ENCODE data around the gene GAA. TPM values are rescaled to one million over a fixed set of nuclear protein-coding genes. Genes with fewer than 3 reads are reported as not detected.

Gene GAA
- total RNA-seq, 2 experiments from 2014 or later: 41.9 to 48.9 TPM

DNA sequence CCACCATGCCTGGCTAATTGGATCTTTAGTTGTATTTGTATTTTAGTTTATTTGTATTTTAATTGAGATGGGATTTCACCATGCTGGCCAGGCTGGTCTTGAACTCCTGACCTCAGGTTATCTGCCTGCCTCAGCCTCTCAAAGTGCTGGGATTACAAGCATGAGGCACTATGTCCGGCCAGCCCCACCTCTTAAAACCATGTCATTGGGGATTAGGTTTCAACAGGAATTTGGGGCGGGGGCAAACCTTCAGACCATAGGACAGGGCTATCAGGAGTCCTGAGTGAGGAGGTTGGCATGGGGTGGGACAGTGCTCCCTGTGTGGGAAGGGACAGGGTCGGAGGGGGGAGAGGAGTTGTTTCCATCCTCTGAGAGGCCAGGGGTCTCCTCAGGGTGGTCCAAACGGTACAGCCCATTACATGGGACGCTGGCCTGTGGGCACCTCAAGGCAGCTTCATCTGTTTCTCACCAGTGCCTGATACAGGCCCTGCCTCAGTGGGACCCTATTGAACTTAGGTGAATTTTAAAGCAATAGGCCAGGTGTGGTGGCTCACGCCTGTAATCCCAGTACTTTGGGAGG, 21.6 kb downstream of the GAA start:
- Mint-ChIP-seq H3K9me3 (no peaks in the 10 kb centered on the region), H3K27ac (no peak overlapping the region), H3K4me1 (no peaks in the 10 kb centered on the region), H3K4me3 (no peak overlapping the region), H3K36me3 (no peaks in the 10 kb centered on the region), H3K27me3 (peaks cover 7% of the 10 kb centered on the region)
- no peak for ATAC-seq (ENCODE audit: low read depth)
- no peak for DNase-seq
- POLR2A ChIA-PET: no interaction called here

DNA sequence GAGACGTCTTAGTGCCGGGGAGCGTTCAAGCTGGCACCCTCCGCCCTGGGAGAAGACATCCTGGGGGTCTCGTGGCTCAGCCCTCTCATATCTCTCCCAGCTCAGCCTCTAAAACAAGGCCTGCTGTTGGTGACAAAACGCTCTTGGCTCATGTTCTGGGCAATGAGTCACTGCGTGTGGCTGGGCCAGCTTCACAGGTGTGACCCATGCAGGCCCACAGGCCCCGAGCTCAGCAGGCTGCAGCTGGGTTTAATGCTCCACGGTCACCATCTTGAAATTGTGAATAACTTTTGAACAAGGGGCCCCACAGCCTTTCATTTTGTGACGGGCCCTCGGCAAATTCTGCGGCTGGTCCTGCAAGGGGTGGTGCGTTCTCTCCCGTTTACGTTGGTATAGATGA, 22.4 kb downstream of the GAA start:
- H3K9me3 Mint-ChIP-seq: no peaks in the 10 kb centered on the region
- DNase-seq (no peak), ATAC-seq (ENCODE audit: low read depth) (no peak)
- no peaks in the 10 kb centered on the region for H3K4me1 Mint-ChIP-seq
- H3K27me3 Mint-ChIP-seq: peaks cover 15% of the 10 kb centered on the region
- no peak overlapping the region for H3K4me3 Mint-ChIP-seq
- H3K27ac Mint-ChIP-seq: no peak overlapping the region
- no peaks in the 10 kb centered on the region for H3K36me3 Mint-ChIP-seq
- POLR2A ChIA-PET: no interaction called here

DNA sequence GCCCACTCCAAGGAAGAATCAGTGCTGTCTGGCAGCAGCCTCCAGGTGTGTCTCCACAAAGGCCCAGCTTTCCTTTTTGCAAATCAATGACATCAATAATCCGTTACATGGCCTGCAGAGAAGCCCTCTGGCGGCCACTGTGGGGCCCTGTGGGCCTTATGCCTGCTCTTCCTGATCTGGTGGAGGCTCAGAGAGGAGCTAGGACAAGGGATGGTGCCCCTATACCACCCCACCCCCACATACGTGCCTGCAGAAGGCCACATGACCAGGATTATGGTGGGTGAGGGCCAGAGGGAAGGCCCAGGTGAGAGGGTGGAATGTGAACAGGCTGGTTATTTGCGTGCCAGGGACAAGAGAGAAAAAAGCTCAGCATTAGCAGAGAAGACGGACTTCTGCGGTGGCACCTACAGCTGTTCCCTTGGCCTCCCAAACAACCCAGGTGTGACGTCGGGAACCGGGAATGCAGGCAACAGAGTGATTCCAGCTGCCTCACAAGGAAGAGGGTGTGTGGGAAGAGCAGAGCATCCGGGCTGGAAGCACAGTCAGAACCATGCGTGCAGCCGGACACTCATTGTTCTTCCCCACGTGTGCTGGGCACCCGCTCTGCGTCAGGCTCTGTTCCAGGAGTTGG, 23.1 kb downstream of the GAA start:
- no peaks in the 10 kb centered on the region for H3K36me3 Mint-ChIP-seq
- POLR2A ChIA-PET: no interaction called here
- H3K9me3 Mint-ChIP-seq: no peaks in the 10 kb centered on the region
- no peak overlapping the region for H3K4me3 Mint-ChIP-seq
- ATAC-seq (ENCODE audit: low read depth) (no peak), DNase-seq (no peak)
- peaks cover 16% of the 10 kb centered on the region for H3K27me3 Mint-ChIP-seq
- no peak overlapping the region for H3K27ac Mint-ChIP-seq
- peaks cover 2% of the 10 kb centered on the region for H3K4me1 Mint-ChIP-seq

DNA sequence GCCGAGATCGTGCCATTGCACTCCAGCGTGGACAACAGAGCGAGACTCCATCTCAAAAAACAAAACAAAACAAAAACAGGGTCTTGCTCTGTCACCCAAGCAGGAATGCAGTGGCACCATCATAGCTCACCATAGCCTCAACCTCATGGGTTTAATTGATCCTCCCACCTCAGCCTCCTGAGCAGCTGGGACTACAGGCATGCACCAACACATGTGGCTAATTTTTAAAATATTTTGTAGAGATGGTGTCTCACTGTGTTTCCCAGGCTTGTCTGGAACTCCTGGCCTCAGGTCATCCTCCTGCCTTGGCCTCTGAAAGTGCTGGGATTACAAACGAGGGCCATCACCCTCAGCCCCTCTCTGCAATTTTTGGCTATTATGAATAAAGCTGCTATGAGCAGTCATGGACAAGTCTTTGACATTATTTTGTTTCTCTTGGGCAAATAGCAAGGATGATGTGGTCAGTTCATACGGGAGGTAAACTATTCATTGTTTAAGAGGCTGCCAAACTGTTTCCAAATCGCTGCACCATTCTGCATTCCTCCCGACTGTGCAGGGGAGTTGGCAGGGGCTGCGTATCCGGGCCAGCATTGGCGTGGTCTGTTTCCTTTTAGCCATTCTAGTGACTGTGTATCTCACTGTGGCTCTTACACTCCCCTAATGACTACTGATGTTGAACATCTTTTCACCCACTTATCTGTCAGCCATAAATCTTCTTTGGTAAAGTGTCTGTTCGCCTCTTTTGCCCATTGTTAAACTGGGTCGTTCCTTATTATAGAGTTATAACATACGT, 24.5 kb downstream of the GAA start:
- no peak for ATAC-seq (ENCODE audit: low read depth)
- no peak for DNase-seq
- H3K36me3 Mint-ChIP-seq: no peaks in the 10 kb centered on the region
- H3K27ac Mint-ChIP-seq: no peak overlapping the region
- peaks cover 2% of the 10 kb centered on the region for H3K4me1 Mint-ChIP-seq
- POLR2A ChIA-PET: no interaction called here
- H3K4me3 Mint-ChIP-seq: no peak overlapping the region
- peaks cover 17% of the 10 kb centered on the region for H3K27me3 Mint-ChIP-seq
- no peaks in the 10 kb centered on the region for H3K9me3 Mint-ChIP-seq

DNA sequence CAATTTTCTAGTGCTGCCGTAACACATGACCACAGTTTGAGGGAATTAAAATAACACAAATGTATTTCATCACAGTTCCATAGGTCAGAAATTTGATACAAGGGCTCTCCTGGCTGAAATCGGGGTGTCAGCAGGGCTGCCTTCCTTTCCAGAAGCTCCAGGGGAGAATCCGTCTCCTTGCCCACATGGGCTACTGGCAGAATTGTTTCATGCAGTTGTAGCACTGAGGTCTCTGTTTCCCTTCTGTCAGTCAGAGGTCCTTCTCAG, 25.0 kb downstream of the GAA start:
- Mint-ChIP-seq H3K9me3 (no peaks in the 10 kb centered on the region), H3K36me3 (no peaks in the 10 kb centered on the region), H3K4me1 (peaks cover 2% of the 10 kb centered on the region), H3K27me3 (peaks cover 17% of the 10 kb centered on the region), H3K27ac (no peak overlapping the region), H3K4me3 (no peak overlapping the region)
- no peak for ATAC-seq (ENCODE audit: low read depth)
- no peak for DNase-seq
- POLR2A ChIA-PET: no interaction called here

DNA sequence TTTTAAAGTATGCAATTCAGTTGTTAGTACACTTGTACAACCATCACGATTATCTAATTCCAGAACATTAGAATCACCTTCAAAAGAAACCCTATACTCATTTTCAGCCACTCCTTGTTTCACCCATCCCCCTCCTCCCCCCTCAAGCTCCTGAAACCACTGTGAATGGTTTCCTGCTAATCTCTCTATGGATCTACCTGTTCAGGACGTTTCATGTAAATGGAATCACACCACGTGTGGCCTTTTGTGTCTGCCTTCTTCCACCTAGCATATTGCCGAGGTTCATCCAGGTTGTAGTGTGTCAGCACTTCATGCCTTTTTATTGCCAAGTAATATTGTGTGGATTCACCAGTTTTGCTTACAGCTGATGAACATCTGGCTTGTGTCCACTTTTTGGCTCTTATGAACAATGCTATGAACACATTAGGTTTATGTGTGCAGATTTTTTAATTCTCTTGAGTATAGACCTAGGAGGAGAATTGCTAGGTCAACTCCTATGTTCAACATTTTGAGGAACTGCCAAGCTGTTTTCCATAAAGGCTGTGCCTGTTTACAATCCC, 27.7 kb downstream of the GAA start:
- Mint-ChIP-seq H3K36me3 (peaks cover 4% of the 10 kb centered on the region), H3K27me3 (peaks cover 17% of the 10 kb centered on the region), H3K4me1 (peaks cover 2% of the 10 kb centered on the region), H3K9me3 (no peaks in the 10 kb centered on the region), H3K27ac (no peak overlapping the region), H3K4me3 (no peak overlapping the region)
- POLR2A ChIA-PET: interaction anchor here (1.3 kb wide), 1 partner anchor 28 kb away, joined by 3 read pairs; the partner anchor contains the start of gene GAA
- DNase-seq: no peak
- no peak for ATAC-seq (ENCODE audit: low read depth)

DNA sequence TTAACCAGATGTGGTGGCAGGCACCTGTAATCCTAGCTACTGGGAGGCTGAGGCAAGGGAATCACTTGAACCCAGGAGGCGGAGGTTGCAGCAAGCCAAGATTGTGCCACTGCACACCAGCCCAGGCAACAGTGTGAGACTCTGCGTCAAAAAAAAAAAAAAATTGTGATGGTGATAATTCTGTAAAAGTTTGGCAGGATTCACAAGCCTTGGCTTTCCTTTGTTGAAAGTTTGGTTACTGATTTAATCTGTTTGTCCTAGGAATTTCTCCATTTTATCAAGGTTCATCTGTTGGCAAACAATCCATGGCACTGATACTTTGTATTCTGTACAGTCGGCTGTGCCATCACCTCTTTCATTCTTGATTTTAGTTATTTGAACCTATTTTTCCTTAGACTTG, 29.6 kb downstream of the GAA start:
- no peak for DNase-seq
- POLR2A ChIA-PET: no interaction called here
- no peak for ATAC-seq (ENCODE audit: low read depth)
- H3K27ac Mint-ChIP-seq: no peak overlapping the region
- H3K27me3 Mint-ChIP-seq: peaks cover 17% of the 10 kb centered on the region
- H3K36me3 Mint-ChIP-seq: peaks cover 17% of the 10 kb centered on the region
- H3K4me3 Mint-ChIP-seq: no peak overlapping the region
- H3K4me1 Mint-ChIP-seq: peaks cover 2% of the 10 kb centered on the region
- H3K9me3 Mint-ChIP-seq: no peaks in the 10 kb centered on the region

DNA sequence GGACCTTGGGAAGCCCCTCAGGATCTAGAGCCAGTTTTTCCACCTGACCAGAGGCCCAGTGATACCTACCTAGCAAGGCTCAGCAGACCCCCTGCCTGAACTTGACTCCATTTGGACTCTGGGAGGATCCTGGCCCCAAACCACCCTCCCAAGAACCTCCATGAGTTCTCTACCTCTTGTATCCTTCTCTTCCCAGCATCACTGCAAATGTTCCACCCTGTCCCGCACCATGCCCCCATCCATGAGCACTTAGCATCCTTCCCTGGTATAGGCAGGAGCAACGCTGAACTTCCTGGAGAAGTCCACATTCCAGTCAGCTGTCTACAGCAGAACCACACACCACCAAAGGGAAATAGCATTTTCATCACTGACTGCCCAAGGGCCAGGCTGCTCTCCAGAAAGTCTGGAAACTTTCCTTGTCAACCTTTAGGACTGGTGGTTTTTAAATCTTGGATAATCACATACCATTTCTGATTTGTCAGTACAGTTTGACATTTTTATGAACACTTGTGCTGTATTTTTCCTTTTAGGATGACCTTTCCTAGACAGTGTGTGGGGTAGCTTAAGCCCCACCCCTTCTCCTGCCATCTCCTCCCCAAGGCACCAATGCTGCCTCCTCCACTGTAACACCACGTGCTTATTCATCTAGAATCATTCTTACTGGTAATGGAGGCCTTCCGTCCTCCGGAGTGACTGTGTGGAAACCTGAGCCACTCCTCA, 31.7 kb downstream of the GAA start:
- Mint-ChIP-seq H3K36me3 (peaks cover 34% of the 10 kb centered on the region), H3K27me3 (peaks cover 10% of the 10 kb centered on the region), H3K27ac (no peak overlapping the region), H3K4me3 (no peak overlapping the region), H3K4me1 (peaks cover 2% of the 10 kb centered on the region), H3K9me3 (no peaks in the 10 kb centered on the region)
- POLR2A ChIA-PET: no interaction called here
- DNase-seq (no peak), ATAC-seq (ENCODE audit: low read depth) (no peak)

DNA sequence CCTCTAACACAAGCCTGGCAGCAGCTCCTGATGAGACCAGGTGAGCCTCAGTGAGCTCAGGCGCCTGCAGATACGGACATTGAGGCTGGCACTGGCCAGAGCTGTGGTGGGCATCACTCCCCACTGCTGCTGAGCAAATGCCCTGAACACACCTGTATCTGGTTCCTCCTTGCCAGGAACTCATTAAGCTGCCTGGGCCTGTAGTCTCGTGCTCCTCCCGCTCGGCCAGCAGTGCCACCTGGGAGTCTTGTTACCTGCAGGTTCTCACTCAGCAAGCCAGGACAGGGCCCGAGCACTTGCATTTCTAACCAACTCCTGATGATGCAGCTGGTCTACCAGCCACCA, 32.2 kb downstream of the GAA start:
- peaks cover 2% of the 10 kb centered on the region for H3K4me1 Mint-ChIP-seq
- no peak for DNase-seq
- peaks cover 4% of the 10 kb centered on the region for H3K27me3 Mint-ChIP-seq
- ATAC-seq (ENCODE audit: low read depth): no peak
- POLR2A ChIA-PET: no interaction called here
- no peak overlapping the region for H3K27ac Mint-ChIP-seq
- H3K4me3 Mint-ChIP-seq: no peak overlapping the region
- H3K9me3 Mint-ChIP-seq: no peaks in the 10 kb centered on the region
- H3K36me3 Mint-ChIP-seq: peaks cover 37% of the 10 kb centered on the region

DNA sequence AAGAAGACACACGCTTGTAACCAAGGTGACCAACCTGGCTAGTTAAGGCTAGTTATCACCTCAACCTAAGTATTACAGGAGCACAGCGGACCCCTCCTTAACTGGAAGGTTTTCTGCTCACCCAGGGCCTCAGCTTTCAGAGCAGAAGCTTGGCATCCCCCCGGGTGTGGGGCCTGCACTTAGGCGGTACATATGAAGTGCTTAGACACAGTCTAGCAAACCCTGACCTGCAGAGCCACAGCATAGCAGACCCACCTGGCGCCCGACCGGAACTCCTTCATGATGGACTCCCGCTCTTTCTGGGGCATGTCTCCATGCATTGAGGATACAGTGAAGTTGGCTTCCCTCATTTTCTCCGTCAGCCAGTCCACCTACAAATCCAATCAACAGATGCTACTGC, 35.8 kb downstream of the GAA start:
- no peak for ATAC-seq (ENCODE audit: low read depth)
- DNase-seq: no peak

DNA sequence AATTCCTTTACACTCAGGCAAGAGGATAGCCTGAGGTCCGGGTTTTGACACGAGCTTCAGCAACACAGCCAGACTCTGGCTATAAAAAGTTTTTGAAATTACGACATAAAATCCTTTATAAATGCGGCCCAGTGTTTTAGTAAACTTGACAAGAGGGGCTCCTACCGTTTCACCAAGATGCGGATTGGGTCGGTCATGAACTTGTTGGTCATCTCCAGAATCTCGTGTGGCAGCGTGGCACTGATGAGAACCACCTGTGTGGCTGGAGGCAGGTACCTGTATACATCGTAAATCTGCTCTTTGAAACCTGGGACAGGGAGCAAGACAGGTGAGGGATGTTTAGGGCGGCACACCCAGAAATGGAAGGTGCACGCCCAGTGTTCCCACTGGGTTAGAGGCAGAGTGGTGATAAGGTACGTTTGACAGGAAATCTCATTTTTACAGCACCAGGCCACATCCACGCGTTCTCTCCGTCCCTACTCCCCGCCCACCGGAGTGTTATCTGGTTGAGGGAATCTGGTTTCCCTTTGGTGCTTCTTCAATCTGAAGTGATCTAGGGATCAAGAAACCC, 37.6 kb downstream of the GAA start:
- H3K4me1 Mint-ChIP-seq: peaks cover 4% of the 10 kb centered on the region
- ATAC-seq (ENCODE audit: low read depth) (no peak), DNase-seq (no peak)
- peaks cover 48% of the 10 kb centered on the region for H3K36me3 Mint-ChIP-seq
- POLR2A ChIA-PET: interaction anchor here (1.4 kb wide), 1 partner anchor 37 kb away, joined by 3 read pairs; the partner anchor contains the start of gene GAA
- H3K27ac Mint-ChIP-seq: no peak overlapping the region
- no peaks in the 10 kb centered on the region for H3K27me3 Mint-ChIP-seq
- no peaks in the 10 kb centered on the region for H3K9me3 Mint-ChIP-seq
- H3K4me3 Mint-ChIP-seq: no peak overlapping the region

More for the DNA sequence above, 35.8 kb downstream of the GAA start:
- Mint-ChIP-seq H3K9me3 (no peaks in the 10 kb centered on the region), H3K4me1 (peaks cover 2% of the 10 kb centered on the region), H3K27me3 (no peaks in the 10 kb centered on the region), H3K36me3 (peaks cover 50% of the 10 kb centered on the region), H3K27ac (no peak overlapping the region), H3K4me3 (no peak overlapping the region)
- POLR2A ChIA-PET: interaction anchor here (2.2 kb wide), 1 partner anchor 9 kb away, joined by 6 read pairs; no protein-coding TSS in a partner anchor

DNA sequence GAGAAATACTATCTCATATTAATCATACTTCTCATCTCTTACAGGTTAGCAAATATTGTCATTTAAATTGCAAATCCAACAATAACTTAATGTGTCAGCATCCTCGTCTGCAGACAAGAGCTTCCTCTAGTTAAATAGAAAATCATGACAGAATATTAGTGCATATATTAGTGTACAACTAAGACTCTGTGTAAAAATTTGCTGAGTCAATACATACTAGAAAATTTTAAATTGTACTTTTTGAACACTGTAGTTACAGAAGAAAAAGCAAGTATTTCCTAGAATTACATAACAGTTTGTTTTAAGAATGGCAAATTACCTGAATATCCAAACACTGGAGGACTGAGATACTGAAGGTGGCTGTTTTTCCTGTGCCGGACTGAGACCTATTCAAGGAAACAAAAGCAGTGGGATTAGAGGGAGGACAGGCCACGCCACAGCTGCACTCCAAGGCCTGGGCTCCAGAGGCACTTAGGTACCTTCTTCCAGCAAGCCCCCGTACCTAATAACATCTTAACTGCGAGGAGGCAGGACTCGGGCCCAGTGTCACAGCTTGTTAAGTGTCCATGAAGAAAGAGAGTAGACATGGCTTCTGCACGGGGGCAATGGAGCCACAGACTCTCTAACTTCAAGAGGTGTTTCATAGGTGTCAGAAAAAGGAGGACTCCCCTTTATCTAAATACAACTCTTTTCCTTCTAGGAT, 40.2 kb downstream of the GAA start:
- Mint-ChIP-seq H3K27ac (peak overlapping the region; percentile 42), H3K9me3 (no peaks in the 10 kb centered on the region), H3K36me3 (peaks cover 40% of the 10 kb centered on the region), H3K27me3 (no peaks in the 10 kb centered on the region), H3K4me3 (no peak overlapping the region), H3K4me1 (peaks cover 19% of the 10 kb centered on the region)
- POLR2A ChIA-PET: interaction anchor here (2.9 kb wide), 1 partner anchor 40 kb away, joined by 16 read pairs; the partner anchor contains the start of gene GAA
- ATAC-seq (ENCODE audit: low read depth): no peak
- peak; percentile 21 for DNase-seq

DNA sequence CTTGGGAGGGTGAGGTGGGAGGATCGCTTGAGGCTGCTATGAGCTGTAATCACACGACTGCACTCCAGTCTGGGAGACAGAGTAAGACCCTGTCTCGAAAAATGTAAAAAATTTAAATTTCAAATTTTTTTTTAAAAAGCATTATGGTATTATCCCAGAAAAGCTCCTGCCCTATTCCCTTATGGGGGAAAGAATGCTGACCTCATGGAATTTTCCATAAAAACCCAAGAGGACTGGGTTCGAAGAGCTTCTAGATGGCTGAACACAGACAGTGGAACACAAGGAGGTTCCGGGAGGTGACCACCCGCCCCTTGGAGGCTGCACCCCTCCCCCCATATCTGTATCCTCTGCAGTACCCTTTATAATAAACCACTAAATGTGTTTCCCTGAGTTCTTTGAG, 41.5 kb downstream of the GAA start:
- DNase-seq: no peak
- peaks cover 28% of the 10 kb centered on the region for H3K36me3 Mint-ChIP-seq
- H3K9me3 Mint-ChIP-seq: no peaks in the 10 kb centered on the region
- no peak overlapping the region for H3K4me3 Mint-ChIP-seq
- peaks cover 21% of the 10 kb centered on the region for H3K4me1 Mint-ChIP-seq
- H3K27ac Mint-ChIP-seq: no peak overlapping the region
- H3K27me3 Mint-ChIP-seq: no peaks in the 10 kb centered on the region
- ATAC-seq (ENCODE audit: low read depth): no peak
- POLR2A ChIA-PET: interaction anchor here (0.6 to 2.9 kb wide), 2 partner anchors 41 to 1569 kb away, joined by 8 to 16 read pairs; partner anchors contain the start of gene GAA
